Erythroblast (primary cell): ENCODE measurements around the gene PSMB9.

ENCODE experiments used
- GATA1 ChIP-seq: IDR thresholded peaks from 2 replicates; pipeline ENCODE4 v1.6.1; 2011; ENCODE audit warnings: low read depth, mild to moderate bottlenecking, control low read depth, low read length, moderate library complexity
- POLR2A ChIP-seq: IDR thresholded peaks from 2 replicates; pipeline ENCODE4 v1.6.1; 2011; ENCODE audit warnings: mild to moderate bottlenecking, low read length

DNA sequence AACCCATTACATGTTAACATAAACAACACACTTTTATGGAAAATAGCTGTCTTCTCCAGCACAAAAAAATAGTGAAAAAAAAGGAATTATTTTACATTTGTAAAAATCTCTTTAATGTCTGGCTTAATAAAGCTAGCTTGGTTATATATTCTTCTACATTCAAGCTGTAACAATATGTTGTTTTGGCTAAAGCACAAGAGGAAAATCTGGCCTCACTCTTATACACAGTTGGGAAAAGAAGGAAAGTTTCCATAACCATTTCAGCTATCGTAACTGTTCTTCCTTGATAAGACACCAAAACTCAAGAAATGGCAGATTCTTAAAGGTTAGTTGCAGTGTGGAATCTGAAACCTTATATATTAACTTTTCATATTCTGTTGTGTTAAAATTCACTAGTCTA lies 44.8 kb upstream of the PSMB9 start:
- TF ChIP-seq POLR2A (no peak), GATA1 (no peak)
